Thyroid gland (tissue), 4 donors: ENCODE measurements around the gene EXTL2. TPM values are rescaled to one million over a fixed set of nuclear protein-coding genes. Genes with fewer than 3 reads are reported as not detected.

Source experiments
- DNase-seq, 2 donors: peaks; one replicate each; pipeline ENCODE4 v3.0.0-alpha.2; 2019
- H3K27ac ChIP-seq, 3 donors: fragments of 200-600 bp; sonication (generic); 1 replicate in 2 of 3; 2 replicates in 1 of 3; pipeline ENCODE4 v1.5.1; 2016 to 2019; ENCODE audit warnings: mild to moderate bottlenecking in 1 of 3, moderate library complexity in 1 of 3
- H3K27me3 ChIP-seq: fragments of 200-600 bp; sonication (generic); one replicate; pipeline ENCODE4 v1.5.1; 2019
- H3K36me3 ChIP-seq, 2 donors: fragments of 200-600 bp; sonication (generic); one replicate each; pipeline ENCODE4 v1.5.1; 2016 to 2019
- H3K4me1 ChIP-seq, 2 donors: fragments of 200-600 bp; sonication (generic); one replicate each; pipeline ENCODE4 v1.5.1; 2017 to 2019
- H3K4me3 ChIP-seq, 3 donors: fragments of 200-600 bp; sonication (generic); replicated peaks in 1 of 3; 1 replicate in 2 of 3; 2 replicates in 1 of 3; pipeline ENCODE4 v1.5.1; 2016; ENCODE audit warnings: mild to moderate bottlenecking in 1 of 3
- H3K9me3 ChIP-seq: fragments of 200-600 bp; sonication (generic); one replicate; pipeline ENCODE4 v1.5.1; 2017
- CTCF ChIP-seq, 6 experiments: fragments of 200-600 bp in 3 of 6; fragments of 450-650 bp in 3 of 6; sonication (generic) in 3 of 6; IDR thresholded peaks; one replicate each; pipeline ENCODE4 v1.5.1; 2016 to 2019; ENCODE audit warnings: antibody characterized with exemption in 6 of 6, mild to moderate bottlenecking in 2 of 6, inconsistent platforms in 1 of 6, moderate library complexity in 1 of 6
- POLR2A ChIP-seq, 2 donors: fragments of 450-650 bp; IDR thresholded peaks; one replicate each; pipeline ENCODE4 v1.6.1; 2017; ENCODE audit warnings: antibody characterized with exemption in 2 of 2, mild to moderate bottlenecking in 2 of 2, moderate library complexity in 1 of 2
- WGBS, 2 donors: methylation state at CpG; one replicate each; pipeline ENCODE4 v1.1.5; 2017; 5-methylcytosine and 5-hydroxymethylcytosine counted together
- intact Hi-C: fragments of 100-400 bp; cut with DNase I; formaldehyde crosslinking; loops from one replicate; pipeline ENCODE4 v1.15.1; 2023
- total RNA-seq, 4 donors: library from RNA; depleted of rRNA; stranded (reverse); fragments of >200 nt; gene quantifications; one replicate each; pipeline ENCODE4 v1.2.3, GENCODE V29; 2016

EXTL2 gene
- total RNA-seq, 4 donors from 2014 or later = 13.9 to 17.4 (median 17.2) TPM

- Histone ChIP-seq H3K9me3 (no peaks in the 10 kb centered on the region), H3K27me3 (no peaks in the 10 kb centered on the region), H3K36me3 (no peaks in the 10 kb centered on the region), H3K27ac (no peak overlapping the region), H3K4me1 (peaks cover 0 to 9% of the 10 kb centered on the region in 2 donors), H3K4me3 (no peak overlapping the region)
- DNase-seq = no peak
- intact Hi-C loops = loop anchor here (10.0 kb wide), 1 partner anchor 357 kb away; no protein-coding TSS in a partner anchor
- TF ChIP-seq CTCF (IDR thresholded peaks at IDR 0.05) (peak in 1 of 6 experiments; percentile 3), POLR2A (IDR thresholded peaks at IDR 0.05) (no peak)
- WGBS, 2 donors = 91 to 92% methylated on average over 3 of the region's 3 CpGs
Observed at GRCh38 chr1:100928128-100928527, 33.5 kb upstream of the EXTL2 start.

DNA sequence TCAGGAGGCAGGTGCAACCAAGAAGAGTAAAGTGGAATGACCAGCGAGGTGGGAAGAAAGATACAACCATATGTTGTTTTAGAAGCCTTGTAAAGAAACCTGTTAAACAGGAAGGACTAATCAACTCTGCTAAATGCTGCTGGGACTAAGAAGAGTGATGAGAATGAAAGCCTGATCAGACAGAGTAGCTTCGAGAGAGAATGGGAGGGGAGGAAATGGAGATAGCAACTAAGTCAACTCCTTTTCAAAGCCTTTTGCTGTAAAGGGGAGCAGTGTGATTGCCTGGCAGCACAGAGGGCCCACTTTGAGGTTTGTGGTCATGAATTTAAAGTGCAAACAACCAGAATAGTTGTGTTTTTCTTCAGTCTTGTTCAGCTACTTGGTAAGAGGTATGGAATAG is 32.6 kb upstream of the EXTL2 start:
- intact Hi-C loops = loop anchor here (10.0 kb wide), 1 partner anchor 358 kb away; no protein-coding TSS in a partner anchor
- WGBS, 2 donors = 28 to 30% methylated on average over 2 of the region's 2 CpGs

DNA sequence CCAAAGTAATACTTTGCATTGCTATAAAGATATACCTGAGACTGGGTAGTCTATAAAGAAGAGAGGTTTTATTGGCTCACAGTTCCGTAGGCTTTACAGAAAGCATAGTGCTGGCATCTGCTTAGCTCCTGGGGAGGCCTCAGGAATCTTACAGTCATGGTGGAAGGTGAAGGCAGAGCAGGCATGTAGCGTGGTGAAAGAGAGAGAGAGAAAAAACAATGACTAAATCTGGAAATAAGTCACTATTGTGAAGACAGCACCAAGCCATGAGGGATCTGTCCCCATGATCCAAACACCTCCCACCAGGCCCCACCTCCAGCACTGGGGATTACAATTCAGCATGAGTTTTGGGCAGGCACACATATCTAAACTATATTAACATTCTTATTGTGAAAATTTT is 31.6 kb upstream of the EXTL2 start:
- TF ChIP-seq POLR2A (IDR thresholded peaks at IDR 0.05) (no peak), CTCF (IDR thresholded peaks at IDR 0.05) (no peak)
- Histone ChIP-seq H3K9me3 (no peaks in the 10 kb centered on the region), H3K4me1 (peaks cover 0 to 9% of the 10 kb centered on the region in 2 donors), H3K4me3 (no peak overlapping the region), H3K27ac (no peak overlapping the region), H3K27me3 (no peaks in the 10 kb centered on the region), H3K36me3 (no peaks in the 10 kb centered on the region)
- WGBS, 2 donors = 99 to 100% methylated on average over 2 of the region's 2 CpGs
- intact Hi-C loops = loop anchor here (10.0 kb wide), 1 partner anchor 359 kb away; no protein-coding TSS in a partner anchor
- DNase-seq = no peak

More for the DNA sequence above, 32.6 kb upstream of the EXTL2 start:
- no peak for DNase-seq
- H3K4me3 ChIP-seq = no peak overlapping the region
- no peak overlapping the region for H3K27ac ChIP-seq
- peaks cover 0 to 9% of the 10 kb centered on the region in 2 donors for H3K4me1 ChIP-seq
- H3K27me3 ChIP-seq = no peaks in the 10 kb centered on the region
- no peaks in the 10 kb centered on the region for H3K36me3 ChIP-seq
- no peaks in the 10 kb centered on the region for H3K9me3 ChIP-seq
- TF ChIP-seq CTCF (IDR thresholded peaks at IDR 0.05) (no peak), POLR2A (IDR thresholded peaks at IDR 0.05) (no peak)

- no peak for TF ChIP-seq POLR2A (IDR thresholded peaks at IDR 0.05)
- TF ChIP-seq CTCF (IDR thresholded peaks at IDR 0.05) = no peak
- H3K4me1 ChIP-seq = peaks cover 0 to 9% of the 10 kb centered on the region in 2 donors
- H3K27me3 ChIP-seq = no peaks in the 10 kb centered on the region
- H3K9me3 ChIP-seq = no peaks in the 10 kb centered on the region
- H3K4me3 ChIP-seq = no peak overlapping the region
- WGBS, 2 donors = 79 to 80% methylated on average over 2 of the region's 2 CpGs
- DNase-seq = no peak
- intact Hi-C loops = loop anchor here (5.0 to 10.0 kb wide), 2 partner anchors 312 to 360 kb away; partner anchors contain the start of gene S1PR1
- no peaks in the 10 kb centered on the region for H3K36me3 ChIP-seq
- no peak overlapping the region for H3K27ac ChIP-seq
Observed at GRCh38 chr1:100924991-100925390, 30.3 kb upstream of the EXTL2 start.

DNA sequence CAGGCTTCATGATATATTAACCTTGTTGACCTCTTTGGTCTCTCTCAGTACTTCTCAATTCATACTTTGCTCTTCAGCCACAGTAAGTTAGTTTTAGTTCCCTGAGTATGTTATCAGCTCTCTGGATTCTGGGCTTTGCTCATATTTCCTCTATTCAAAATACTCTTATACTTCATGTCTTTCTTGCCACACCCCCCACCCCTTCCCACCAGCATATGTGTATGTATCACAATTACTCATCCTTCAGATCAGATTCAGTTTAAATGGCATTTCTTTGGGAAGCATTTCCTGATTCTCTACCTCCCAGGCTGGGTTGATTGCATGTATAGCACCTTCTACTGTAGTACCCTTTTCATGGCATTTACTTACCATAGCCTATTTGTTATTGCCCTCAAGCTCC is 29.6 kb upstream of the EXTL2 start:
- Histone ChIP-seq H3K4me1 (peaks cover 0 to 9% of the 10 kb centered on the region in 2 donors), H3K27ac (no peak overlapping the region), H3K36me3 (no peaks in the 10 kb centered on the region), H3K27me3 (no peaks in the 10 kb centered on the region), H3K4me3 (no peak overlapping the region), H3K9me3 (no peaks in the 10 kb centered on the region)
- DNase-seq = no peak
- TF ChIP-seq POLR2A (IDR thresholded peaks at IDR 0.05) (no peak), CTCF (IDR thresholded peaks at IDR 0.05) (no peak)
- intact Hi-C loops = loop anchor here (5.0 to 10.0 kb wide), 2 partner anchors 313 to 361 kb away; partner anchors contain the start of gene S1PR1
